ENCODE results near the gene ITPK1. TPM values are rescaled to one million over a fixed set of nuclear protein-coding genes. Genes with fewer than 3 reads are reported as not detected.

Gene ITPK1
- total RNA-seq, 1 experiment from 2014 or later = 133 TPM

DNA sequence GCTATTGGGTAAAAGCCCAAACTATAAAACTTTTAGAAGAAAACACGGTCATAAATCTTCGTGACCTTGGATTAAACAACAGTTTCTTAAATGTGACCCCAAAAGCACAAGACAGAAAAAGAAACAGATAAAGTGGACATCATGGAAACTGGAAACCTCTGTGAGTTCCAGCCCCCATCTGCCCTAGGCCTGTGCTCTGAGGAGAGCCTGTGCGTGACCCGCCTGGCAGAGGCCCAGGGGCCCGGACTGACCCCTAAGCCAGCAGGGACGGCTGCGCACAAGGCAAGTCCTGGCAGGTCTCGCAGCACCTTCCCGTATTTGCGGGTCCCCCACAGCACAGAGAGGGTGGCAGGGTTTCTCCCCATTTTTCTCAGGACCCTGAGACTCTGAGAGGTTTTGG lies 116.8 kb downstream of the ITPK1 start:
- Mint-ChIP-seq H3K4me1 (ENCODE audit: insufficient read depth, unreplicated experiment) (peaks cover 6% of the 10 kb centered on the region), H3K27ac (ENCODE audit: low read depth, unreplicated experiment) (no peak overlapping the region), H3K4me3 (ENCODE audit: unreplicated experiment) (no peak overlapping the region), H3K36me3 (ENCODE audit: insufficient read depth, unreplicated experiment) (no peaks in the 10 kb centered on the region), H3K27me3 (ENCODE audit: insufficient read depth, unreplicated experiment) (no peaks in the 10 kb centered on the region), H3K9me3 (ENCODE audit: unreplicated experiment) (no peaks in the 10 kb centered on the region)
- no peak for DNase-seq (ENCODE audit: unreplicated experiment)
- ChIA-PET POLR2A (no interaction called here), CTCF (no interaction called here)
- no TSS peak for BruUV-seq (replicated peaks)
- intact Hi-C loops (cut with micrococcal nuclease) = no loop called here
- TF ChIP-seq, protein P1, sequence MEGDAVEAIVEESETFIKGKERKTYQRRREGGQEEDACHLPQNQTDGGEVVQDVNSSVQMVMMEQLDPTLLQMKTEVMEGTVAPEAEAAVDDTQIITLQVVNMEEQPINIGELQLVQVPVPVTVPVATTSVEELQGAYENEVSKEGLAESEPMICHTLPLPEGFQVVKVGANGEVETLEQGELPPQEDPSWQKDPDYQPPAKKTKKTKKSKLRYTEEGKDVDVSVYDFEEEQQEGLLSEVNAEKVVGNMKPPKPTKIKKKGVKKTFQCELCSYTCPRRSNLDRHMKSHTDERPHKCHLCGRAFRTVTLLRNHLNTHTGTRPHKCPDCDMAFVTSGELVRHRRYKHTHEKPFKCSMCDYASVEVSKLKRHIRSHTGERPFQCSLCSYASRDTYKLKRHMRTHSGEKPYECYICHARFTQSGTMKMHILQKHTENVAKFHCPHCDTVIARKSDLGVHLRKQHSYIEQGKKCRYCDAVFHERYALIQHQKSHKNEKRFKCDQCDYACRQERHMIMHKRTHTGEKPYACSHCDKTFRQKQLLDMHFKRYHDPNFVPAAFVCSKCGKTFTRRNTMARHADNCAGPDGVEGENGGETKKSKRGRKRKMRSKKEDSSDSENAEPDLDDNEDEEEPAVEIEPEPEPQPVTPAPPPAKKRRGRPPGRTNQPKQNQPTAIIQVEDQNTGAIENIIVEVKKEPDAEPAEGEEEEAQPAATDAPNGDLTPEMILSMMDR (IDR thresholded peaks at IDR 0.05; ENCODE audit: unreplicated experiment) = no peak

DNA sequence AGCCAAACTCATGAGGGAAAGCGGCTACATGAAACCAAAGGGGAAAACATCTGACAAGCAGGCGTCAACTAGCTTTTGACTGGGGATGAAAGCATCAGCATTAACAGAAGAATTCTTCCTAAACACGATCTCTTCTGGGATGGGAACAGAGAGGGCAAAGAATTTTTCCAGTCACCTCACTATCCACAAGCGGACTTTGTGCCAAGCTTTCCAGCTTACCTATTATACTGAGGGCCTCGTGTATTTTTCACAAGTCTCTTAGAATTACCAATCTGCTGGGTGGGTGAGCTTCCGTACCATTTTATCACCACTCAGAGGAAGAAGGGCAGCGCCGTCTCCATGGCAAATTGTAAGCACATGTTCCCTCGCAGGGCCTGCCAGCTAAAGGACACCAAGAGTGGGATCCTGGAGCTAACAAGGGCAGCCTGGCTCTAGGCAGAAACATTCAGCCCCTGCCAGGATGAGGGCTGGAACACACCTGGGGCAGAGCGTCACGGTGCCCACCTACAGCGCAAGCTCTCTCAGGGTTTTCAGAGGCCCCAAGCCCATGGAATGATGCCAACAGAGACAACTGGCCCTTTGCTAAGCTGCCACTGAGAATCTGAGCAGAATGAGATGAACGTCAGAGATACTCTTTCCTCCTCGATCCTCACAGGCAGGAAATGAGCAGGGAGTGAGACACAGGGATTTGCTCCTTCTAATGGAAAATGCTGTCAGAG lies 118.2 kb downstream of the ITPK1 start:
- TF ChIP-seq, protein P1 (IDR thresholded peaks at IDR 0.05; ENCODE audit: unreplicated experiment) = no peak
- POLR2A ChIA-PET = no interaction called here
- CTCF ChIA-PET = interaction anchor here (1.2 to 1.9 kb wide), 2 partner anchors 9 to 116 kb away, joined by 3 to 4 read pairs; no protein-coding TSS in a partner anchor
- H3K27ac Mint-ChIP-seq (ENCODE audit: low read depth, unreplicated experiment) = no peak overlapping the region
- peaks cover 9% of the 10 kb centered on the region for H3K36me3 Mint-ChIP-seq (ENCODE audit: insufficient read depth, unreplicated experiment)
- intact Hi-C loops (cut with micrococcal nuclease) = no loop called here
- H3K4me1 Mint-ChIP-seq (ENCODE audit: insufficient read depth, unreplicated experiment) = peaks cover 6% of the 10 kb centered on the region
- H3K9me3 Mint-ChIP-seq (ENCODE audit: unreplicated experiment) = no peaks in the 10 kb centered on the region
- no peak overlapping the region for H3K4me3 Mint-ChIP-seq (ENCODE audit: unreplicated experiment)
- no peak for DNase-seq (ENCODE audit: unreplicated experiment)
- no TSS peak for BruUV-seq (replicated peaks)
- no peaks in the 10 kb centered on the region for H3K27me3 Mint-ChIP-seq (ENCODE audit: insufficient read depth, unreplicated experiment)

DNA sequence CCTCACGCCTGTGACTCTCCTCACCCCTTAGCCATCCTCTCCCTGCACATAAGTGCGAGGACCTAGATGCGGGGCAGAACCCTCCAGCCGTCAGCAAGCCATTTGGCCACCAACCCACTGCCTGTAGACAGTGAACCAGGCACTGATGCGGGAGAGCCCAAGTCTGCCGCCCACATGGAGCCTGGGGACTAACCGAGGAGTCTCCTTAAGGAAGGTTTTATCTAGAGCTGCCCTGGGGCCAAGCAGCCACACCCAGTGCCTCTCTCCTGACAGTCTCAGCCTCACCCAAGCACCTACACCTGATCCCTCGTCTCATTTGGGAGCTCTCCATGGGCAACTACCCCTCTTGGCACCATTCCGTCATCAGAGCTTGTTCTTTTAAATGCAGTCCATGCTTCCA lies 120.1 kb downstream of the ITPK1 start:
- H3K4me1 Mint-ChIP-seq (ENCODE audit: insufficient read depth, unreplicated experiment) = peaks cover 6% of the 10 kb centered on the region
- BruUV-seq (replicated peaks) = no TSS peak
- no peak for DNase-seq (ENCODE audit: unreplicated experiment)
- H3K36me3 Mint-ChIP-seq (ENCODE audit: insufficient read depth, unreplicated experiment) = peaks cover 9% of the 10 kb centered on the region
- ChIA-PET CTCF (interaction anchor here (0.6 to 0.7 kb wide), 2 partner anchors 13 to 23 kb away, joined by 3 read pairs; no protein-coding TSS in a partner anchor), POLR2A (no interaction called here)
- no peak overlapping the region for H3K27ac Mint-ChIP-seq (ENCODE audit: low read depth, unreplicated experiment)
- H3K9me3 Mint-ChIP-seq (ENCODE audit: unreplicated experiment) = no peaks in the 10 kb centered on the region
- intact Hi-C loops (cut with micrococcal nuclease) = no loop called here
- no peak overlapping the region for H3K4me3 Mint-ChIP-seq (ENCODE audit: unreplicated experiment)
- TF ChIP-seq, protein P1 (IDR thresholded peaks at IDR 0.05; ENCODE audit: unreplicated experiment) = no peak
- H3K27me3 Mint-ChIP-seq (ENCODE audit: insufficient read depth, unreplicated experiment) = no peaks in the 10 kb centered on the region

DNA sequence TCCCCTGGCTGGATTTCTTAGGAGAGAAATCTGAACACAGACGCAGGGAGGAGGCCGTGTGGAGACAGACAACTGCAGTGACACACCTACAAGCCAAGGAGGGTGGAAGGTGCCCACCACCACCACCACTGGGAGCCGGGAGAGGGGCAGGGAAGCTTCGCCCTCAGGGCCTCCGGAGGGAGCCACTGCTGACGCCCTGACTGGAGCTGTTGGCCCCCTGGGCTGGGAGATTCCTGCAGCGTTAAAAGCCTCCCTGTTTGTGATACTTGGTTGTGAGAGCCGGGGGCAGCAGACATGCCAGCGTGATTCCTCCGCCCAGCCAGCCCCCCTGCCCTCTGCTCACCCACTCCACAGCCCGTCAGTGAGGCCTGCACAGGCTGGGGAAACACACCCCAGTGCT lies 120.8 kb downstream of the ITPK1 start:
- no peaks in the 10 kb centered on the region for H3K27me3 Mint-ChIP-seq (ENCODE audit: insufficient read depth, unreplicated experiment)
- intact Hi-C loops (cut with micrococcal nuclease) = no loop called here
- TF ChIP-seq, protein P1 (IDR thresholded peaks at IDR 0.05; ENCODE audit: unreplicated experiment) = no peak
- H3K9me3 Mint-ChIP-seq (ENCODE audit: unreplicated experiment) = no peaks in the 10 kb centered on the region
- ChIA-PET CTCF (no interaction called here), POLR2A (no interaction called here)
- no TSS peak for BruUV-seq (replicated peaks)
- no peak for DNase-seq (ENCODE audit: unreplicated experiment)
- H3K36me3 Mint-ChIP-seq (ENCODE audit: insufficient read depth, unreplicated experiment) = peaks cover 9% of the 10 kb centered on the region
- H3K4me3 Mint-ChIP-seq (ENCODE audit: unreplicated experiment) = no peak overlapping the region
- peaks cover 6% of the 10 kb centered on the region for H3K4me1 Mint-ChIP-seq (ENCODE audit: insufficient read depth, unreplicated experiment)
- no peak overlapping the region for H3K27ac Mint-ChIP-seq (ENCODE audit: low read depth, unreplicated experiment)

Measured in MCF 10A (cell line).